Stimulated activated memory B cell treated with anti-CD40 and anti-IgM and Interleukin-4, amounts not matched to agents 10 μg/mL and 1 μg/mL and 100 μg/mL, for 72 hours (primary cell): ENCODE data around the gene LENG8.

Experiments
- ATAC-seq: fragments of 150-1000 bp; cut with Tn5 transposase; 2 replicates; pipeline ENCODE4 v1.10.0; 2021
- H3K27ac Mint-ChIP-seq: one replicate; pipeline ENCODE4 v1.8.0; 2022; ENCODE audit warnings: mild to moderate bottlenecking, mixed read lengths
- H3K27me3 Mint-ChIP-seq: one replicate; pipeline ENCODE4 v1.8.0; 2022; ENCODE audit warnings: mixed read lengths
- H3K36me3 Mint-ChIP-seq: one replicate; pipeline ENCODE4 v1.8.0; 2022; ENCODE audit warnings: mixed read lengths
- H3K4me1 Mint-ChIP-seq: one replicate; pipeline ENCODE4 v1.8.0; 2022; ENCODE audit warnings: mixed read lengths
- H3K4me3 Mint-ChIP-seq: one replicate; pipeline ENCODE4 v1.8.0; 2022; ENCODE audit warnings: mild to moderate bottlenecking, moderate library complexity, mixed read lengths
- H3K9me3 Mint-ChIP-seq: one replicate; pipeline ENCODE4 v1.8.0; 2022; ENCODE audit warnings: mixed read lengths

Gene LENG8

GRCh38 chr19:54418930-54419800 is 29.8 kb upstream of the LENG8 start:
- Mint-ChIP-seq H3K4me3 (no peak overlapping the region), H3K36me3 (peaks cover 2% of the 10 kb centered on the region), H3K9me3 (peaks cover 6% of the 10 kb centered on the region), H3K4me1 (peaks cover 11% of the 10 kb centered on the region), H3K27me3 (peaks cover 65% of the 10 kb centered on the region), H3K27ac (no peak overlapping the region)
- ATAC-seq: no peak

- no peak overlapping the region for H3K27ac Mint-ChIP-seq
- H3K4me1 Mint-ChIP-seq: peaks cover 11% of the 10 kb centered on the region
- no peaks in the 10 kb centered on the region for H3K36me3 Mint-ChIP-seq
- no peak overlapping the region for H3K4me3 Mint-ChIP-seq
- peaks cover 67% of the 10 kb centered on the region for H3K27me3 Mint-ChIP-seq
- no peak for ATAC-seq
- peaks cover 4% of the 10 kb centered on the region for H3K9me3 Mint-ChIP-seq
These were observed 29.0 kb upstream of the LENG8 start for GRCh38 chr19:54420068-54420382.

- H3K4me3 Mint-ChIP-seq: no peak overlapping the region
- H3K9me3 Mint-ChIP-seq: peaks cover 4% of the 10 kb centered on the region
- no peak overlapping the region for H3K27ac Mint-ChIP-seq
- H3K27me3 Mint-ChIP-seq: peaks cover 72% of the 10 kb centered on the region
- no peaks in the 10 kb centered on the region for H3K36me3 Mint-ChIP-seq
- peaks cover 11% of the 10 kb centered on the region for H3K4me1 Mint-ChIP-seq
- peak; percentile 9 for ATAC-seq
These were observed 28.4 kb upstream of the LENG8 start for GRCh38 chr19:54420383-54421168.

- no peak for ATAC-seq
- Mint-ChIP-seq H3K9me3 (peaks cover 4% of the 10 kb centered on the region), H3K27me3 (peaks cover 72% of the 10 kb centered on the region), H3K4me3 (no peak overlapping the region), H3K36me3 (no peaks in the 10 kb centered on the region), H3K4me1 (peaks cover 11% of the 10 kb centered on the region), H3K27ac (no peak overlapping the region)
These were observed 27.9 kb upstream of the LENG8 start for GRCh38 chr19:54421169-54421516.

GRCh38 chr19:54421521-54421920 is 27.5 kb upstream of the LENG8 start:
- Mint-ChIP-seq H3K27ac (no peak overlapping the region), H3K4me1 (peaks cover 11% of the 10 kb centered on the region), H3K36me3 (no peaks in the 10 kb centered on the region), H3K9me3 (peaks cover 4% of the 10 kb centered on the region), H3K27me3 (peaks cover 73% of the 10 kb centered on the region), H3K4me3 (no peak overlapping the region)
- ATAC-seq: no peak

- Mint-ChIP-seq H3K27me3 (peaks cover 74% of the 10 kb centered on the region), H3K4me1 (peaks cover 11% of the 10 kb centered on the region), H3K36me3 (no peaks in the 10 kb centered on the region), H3K27ac (no peak overlapping the region), H3K4me3 (no peak overlapping the region), H3K9me3 (peaks cover 3% of the 10 kb centered on the region)
- ATAC-seq: no peak
These were observed 26.9 kb upstream of the LENG8 start for GRCh38 chr19:54422136-54422535.

GRCh38 chr19:54424201-54424600 is 24.8 kb upstream of the LENG8 start:
- Mint-ChIP-seq H3K4me3 (no peak overlapping the region), H3K27me3 (peaks cover 72% of the 10 kb centered on the region), H3K9me3 (no peaks in the 10 kb centered on the region), H3K4me1 (no peaks in the 10 kb centered on the region), H3K36me3 (no peaks in the 10 kb centered on the region), H3K27ac (no peak overlapping the region)
- no peak for ATAC-seq

GRCh38 chr19:54424660-54425381 is 24.2 kb upstream of the LENG8 start:
- Mint-ChIP-seq H3K4me3 (no peak overlapping the region), H3K4me1 (no peaks in the 10 kb centered on the region), H3K36me3 (no peaks in the 10 kb centered on the region), H3K27me3 (peaks cover 72% of the 10 kb centered on the region), H3K27ac (no peak overlapping the region), H3K9me3 (no peaks in the 10 kb centered on the region)
- ATAC-seq: no peak

- Mint-ChIP-seq H3K4me1 (no peaks in the 10 kb centered on the region), H3K27me3 (peaks cover 75% of the 10 kb centered on the region), H3K27ac (no peak overlapping the region), H3K4me3 (no peak overlapping the region), H3K9me3 (no peaks in the 10 kb centered on the region), H3K36me3 (no peaks in the 10 kb centered on the region)
- no peak for ATAC-seq
These were observed 23.6 kb upstream of the LENG8 start for GRCh38 chr19:54425382-54425723.

GRCh38 chr19:54426291-54426931 is 22.6 kb upstream of the LENG8 start:
- peaks cover 82% of the 10 kb centered on the region for H3K27me3 Mint-ChIP-seq
- peaks cover 8% of the 10 kb centered on the region for H3K4me1 Mint-ChIP-seq
- H3K9me3 Mint-ChIP-seq: no peaks in the 10 kb centered on the region
- no peak overlapping the region for H3K4me3 Mint-ChIP-seq
- H3K27ac Mint-ChIP-seq: no peak overlapping the region
- H3K36me3 Mint-ChIP-seq: no peaks in the 10 kb centered on the region
- peak; percentile 14 for ATAC-seq

- H3K4me1 Mint-ChIP-seq: peaks cover 11% of the 10 kb centered on the region
- ATAC-seq: no peak
- H3K27ac Mint-ChIP-seq: no peak overlapping the region
- no peak overlapping the region for H3K4me3 Mint-ChIP-seq
- H3K27me3 Mint-ChIP-seq: peaks cover 81% of the 10 kb centered on the region
- no peaks in the 10 kb centered on the region for H3K9me3 Mint-ChIP-seq
- no peaks in the 10 kb centered on the region for H3K36me3 Mint-ChIP-seq
These were observed 21.4 kb upstream of the LENG8 start for GRCh38 chr19:54427586-54427985.

- Mint-ChIP-seq H3K27ac (no peak overlapping the region), H3K9me3 (no peaks in the 10 kb centered on the region), H3K4me1 (peaks cover 11% of the 10 kb centered on the region), H3K27me3 (peaks cover 72% of the 10 kb centered on the region), H3K4me3 (no peak overlapping the region), H3K36me3 (no peaks in the 10 kb centered on the region)
- ATAC-seq: no peak
These were observed 20.4 kb upstream of the LENG8 start for GRCh38 chr19:54428323-54429175.

GRCh38 chr19:54429176-54429495 is 19.9 kb upstream of the LENG8 start:
- no peak for ATAC-seq
- Mint-ChIP-seq H3K9me3 (no peaks in the 10 kb centered on the region), H3K36me3 (no peaks in the 10 kb centered on the region), H3K4me1 (peaks cover 16% of the 10 kb centered on the region), H3K27me3 (peaks cover 66% of the 10 kb centered on the region), H3K4me3 (no peak overlapping the region), H3K27ac (no peak overlapping the region)

GRCh38 chr19:54429545-54430227 is 19.3 kb upstream of the LENG8 start:
- H3K27me3 Mint-ChIP-seq: peaks cover 60% of the 10 kb centered on the region
- no peaks in the 10 kb centered on the region for H3K36me3 Mint-ChIP-seq
- no peak overlapping the region for H3K27ac Mint-ChIP-seq
- H3K4me3 Mint-ChIP-seq: peak overlapping the region; percentile 39
- H3K4me1 Mint-ChIP-seq: peaks cover 21% of the 10 kb centered on the region
- ATAC-seq: no peak
- H3K9me3 Mint-ChIP-seq: no peaks in the 10 kb centered on the region
